CD4-positive, alpha-beta T cell treated with Interleukin-12 subunit alpha and Interleukin-12 subunit beta, for 1 hour (primary cell): ENCODE measurements around the gene HPSE2.

Experiments
- DNase-seq: peaks from one replicate; pipeline ENCODE4 v3.0.0-alpha.2; 2020

The HPSE2 gene

DNA sequence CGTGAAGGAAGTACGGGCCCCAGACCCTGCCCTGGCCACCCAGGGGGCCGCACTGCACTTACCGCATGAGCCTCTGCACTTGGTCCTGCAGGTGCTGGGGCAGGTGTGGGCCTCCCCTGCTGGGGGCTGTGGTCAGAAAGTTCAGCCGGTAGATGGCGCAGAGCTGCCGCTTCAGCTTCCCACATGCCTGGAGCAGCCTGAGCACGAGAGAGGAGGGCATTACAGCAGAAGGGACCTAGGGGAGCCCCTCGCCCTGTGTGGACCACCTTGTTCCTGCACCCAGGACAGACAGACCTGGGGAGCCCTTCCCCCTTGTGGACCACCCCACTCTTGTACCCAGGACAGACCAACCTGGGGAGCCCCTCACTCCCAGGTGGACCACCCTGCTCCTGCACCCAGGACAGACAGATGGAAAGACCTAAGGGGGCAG, 811.9 kb downstream of the HPSE2 start:
- no peak for DNase-seq

DNA sequence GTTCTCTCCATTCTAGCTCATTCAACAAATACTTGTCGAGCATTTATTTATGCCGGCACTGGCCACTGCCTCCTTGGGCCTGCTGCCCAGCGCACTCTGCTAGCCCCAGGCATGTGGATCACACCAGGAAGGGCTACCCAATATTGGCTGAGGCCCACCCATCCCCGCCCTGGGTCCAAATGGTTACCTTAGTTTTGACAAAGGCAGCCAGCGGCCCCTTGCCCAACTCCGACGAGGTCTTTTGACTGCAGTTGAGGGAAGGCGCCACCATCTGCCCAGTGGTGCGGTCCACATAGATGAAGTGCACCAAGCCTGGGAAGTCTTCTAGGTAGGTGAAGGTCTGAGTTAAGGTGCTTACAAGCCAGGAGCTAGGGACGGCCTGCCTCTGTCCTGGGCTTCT, 813.5 kb downstream of the HPSE2 start:
- no peak for DNase-seq

GRCh38 chr10:98420786-98421185, 814.9 kb downstream of the HPSE2 start:
- no peak for DNase-seq

- DNase-seq, result no peak
Observed at GRCh38 chr10:98419469-98420261, 816.0 kb downstream of the HPSE2 start.

GRCh38 chr10:98418665-98419468, 816.8 kb downstream of the HPSE2 start:
- no peak for DNase-seq

DNA sequence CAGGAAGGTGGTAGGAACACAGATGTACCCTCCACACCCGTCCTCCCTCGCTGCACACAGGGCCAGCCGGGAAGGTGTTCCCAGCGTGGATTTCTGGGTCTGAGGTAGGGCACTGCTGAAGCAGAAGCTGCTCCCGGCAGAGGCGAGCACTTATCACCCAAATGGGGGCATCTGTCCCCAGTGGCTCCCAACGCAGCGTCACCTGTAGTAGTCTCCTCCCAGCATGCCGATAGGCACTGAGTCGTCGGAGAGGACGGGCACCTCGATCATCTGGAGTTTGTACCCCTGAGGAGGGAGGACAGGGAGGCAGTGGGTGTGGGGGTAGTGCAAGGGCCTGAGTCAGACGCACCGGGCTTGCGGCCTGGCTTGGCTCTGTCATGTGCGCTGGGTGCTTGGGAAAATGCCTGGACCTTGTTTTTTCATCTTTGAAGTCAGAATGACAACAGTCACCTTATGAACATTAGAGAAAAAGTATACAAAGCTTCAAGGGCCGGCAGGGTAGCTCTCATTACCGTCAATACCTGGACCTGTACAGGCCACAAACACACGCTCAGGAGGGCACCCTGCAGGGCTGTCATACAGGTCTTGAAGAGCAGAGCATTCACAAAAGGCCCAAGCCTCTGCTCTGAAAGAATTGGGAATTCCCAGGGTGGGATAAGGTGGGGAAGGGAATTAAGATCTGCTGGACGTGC, 817.5 kb downstream of the HPSE2 start:
- no peak for DNase-seq

GRCh38 chr10:98417481-98417959, 818.1 kb downstream of the HPSE2 start:
- DNase-seq, result no peak

- DNase-seq, result no peak
Observed at GRCh38 chr10:98416606-98417388, 818.9 kb downstream of the HPSE2 start.

DNA sequence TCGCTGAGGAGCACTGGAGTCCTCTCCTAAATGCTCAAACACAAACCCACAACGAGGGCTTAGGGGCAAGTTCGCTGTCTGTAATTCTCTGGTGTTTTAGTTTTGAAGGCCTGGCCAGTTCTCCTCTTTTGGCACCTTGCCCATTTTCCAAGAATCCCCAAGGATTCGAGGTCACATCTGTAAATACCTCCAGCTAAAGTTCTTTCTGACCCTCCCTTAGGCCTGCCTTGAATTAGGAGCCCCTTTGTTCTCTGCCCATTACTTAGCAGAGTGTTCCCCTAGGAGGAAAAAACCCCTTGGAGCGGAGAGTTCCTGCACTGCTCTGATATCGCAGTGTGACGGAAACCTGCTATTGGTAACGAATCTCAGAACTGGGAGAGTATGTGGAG, 819.9 kb downstream of the HPSE2 start:
- DNase-seq, result no peak

DNA sequence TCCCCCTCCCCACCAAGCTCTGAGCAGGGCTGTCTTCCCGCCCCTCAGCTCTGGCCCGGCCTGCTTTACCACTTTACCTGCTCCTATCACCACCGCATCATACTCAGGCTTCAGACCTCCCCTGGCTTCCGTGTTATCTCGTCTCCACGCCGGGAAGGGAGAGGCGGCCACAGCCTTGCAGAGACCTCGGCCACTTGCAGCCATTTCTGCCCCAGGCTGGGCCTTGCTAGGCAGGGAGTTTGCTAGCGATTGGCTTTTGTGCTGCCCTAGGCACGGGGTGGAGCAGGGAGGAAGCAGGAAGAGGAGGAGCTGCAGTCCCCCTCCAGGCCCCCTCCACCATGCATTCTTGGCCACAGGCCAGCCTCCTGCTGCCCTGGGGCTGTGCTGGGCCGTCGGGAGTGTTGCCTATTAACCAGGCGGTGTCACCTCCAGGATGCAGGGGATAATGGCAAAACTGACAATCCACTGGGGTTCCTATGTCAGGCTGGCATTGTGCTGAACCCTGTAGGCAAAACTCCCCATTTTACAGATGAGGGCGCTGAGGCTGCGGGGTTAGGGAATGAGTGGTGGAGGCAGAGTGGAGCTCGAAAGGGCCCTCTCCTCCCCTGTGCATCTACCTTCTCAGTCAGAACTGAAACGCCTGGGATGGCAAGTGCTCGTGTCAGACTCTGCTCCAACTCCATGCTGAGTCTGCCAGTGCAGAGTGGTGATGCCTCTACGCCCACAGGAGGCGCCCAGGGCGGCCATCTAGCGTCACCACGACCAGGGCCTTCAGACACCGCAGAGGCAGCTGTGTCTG, 820.5 kb downstream of the HPSE2 start, which contains the start of gene PYROXD2:
TSS of gene PYROXD2 (minus strand) at position 251 of the 799 bp plus-strand sequence. CDS start at position 204, 47 bp downstream.
- peak; percentile 68 for DNase-seq

- DNase-seq, result no peak
Observed at GRCh38 chr10:98414578-98414931, 821.1 kb downstream of the HPSE2 start.

- DNase-seq, result no peak
Observed at GRCh38 chr10:98411768-98412167, 823.9 kb downstream of the HPSE2 start.

DNA sequence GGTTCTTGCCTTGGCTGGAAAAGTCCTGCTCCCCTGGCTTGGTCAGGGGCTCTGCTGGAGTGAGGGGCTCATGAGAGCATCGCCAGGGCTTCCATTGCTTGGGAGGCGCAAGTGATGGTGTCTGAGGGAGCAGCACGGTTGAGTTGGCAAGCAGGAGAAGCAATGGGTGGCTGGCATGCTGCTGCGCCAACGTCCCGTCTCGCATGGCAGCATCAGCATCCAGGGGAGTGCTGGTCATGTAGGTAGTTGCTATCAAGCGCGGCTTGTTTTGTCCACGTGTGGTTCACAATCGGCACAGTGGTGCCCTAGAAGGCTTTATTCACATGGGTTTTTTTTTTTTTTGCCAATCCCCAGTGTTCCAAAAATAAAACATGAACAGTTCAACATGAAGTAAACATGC, 824.5 kb downstream of the HPSE2 start:
- DNase-seq, result no peak

GRCh38 chr10:98410759-98411158, 824.9 kb downstream of the HPSE2 start:
- DNase-seq, result no peak

- no peak for DNase-seq
Observed at GRCh38 chr10:98410135-98410743, 825.4 kb downstream of the HPSE2 start.

- DNase-seq, result no peak
Observed at GRCh38 chr10:98408799-98409198, 826.9 kb downstream of the HPSE2 start.

GRCh38 chr10:98407744-98408241, 827.9 kb downstream of the HPSE2 start:
- DNase-seq, result no peak
